Panc1 (cell line): Measurements from ENCODE around the gene MCTP1. TPM values are rescaled to one million over a fixed set of nuclear protein-coding genes. Genes with fewer than 3 reads are reported as not detected.

ENCODE experiments used
- ATAC-seq: fragments of 200-7000 bp; cut with Tn5 transposase; 2 replicates; pipeline ENCODE4 v1.9.1; 2020; ENCODE audit warnings: mild to moderate bottlenecking, moderate library complexity
- BruUV-seq: library from RNA; stranded (reverse); fragments of 400-500 nt; replicated peaks from 2 replicates; lab custom pipeline; 2021; lab: Mats Ljungman, UMichigan
- CTCF ChIA-PET: fragments of 300-600 bp; sonication (Branson Sonifier 250); formaldehyde crosslinking; loops from one replicate; lab custom pipeline; 2022; ENCODE audit warnings: antibody characterized with exemption; lab: Charles Lee
- POLR2A ChIA-PET: fragments of 300-600 bp; sonication (Branson Sonifier 250); formaldehyde crosslinking; loops from one replicate; lab custom pipeline; 2022; ENCODE audit warnings: antibody characterized with exemption; lab: Charles Lee
- DNase-seq: peaks from one replicate; pipeline ENCODE4 v3.0.0-alpha.2; 2010; ENCODE audit warnings: low read depth, low spot score
- H3K27ac ChIP-seq: 2 replicates; pipeline ENCODE4 v1.5.1; 2011; ENCODE audit warnings: mild to moderate bottlenecking, low read length, inconsistent platforms
- H3K27me3 ChIP-seq: fragments of 200-500 bp; sonication (Bioruptor generic); 2 replicates; pipeline ENCODE4 v1.6.0; 2014; ENCODE audit warnings: low read length, inconsistent platforms; ENCODE audit not compliant: control insufficient read depth, insufficient read depth
- H3K36me3 ChIP-seq: fragments of 200-500 bp; sonication (Bioruptor generic); 2 replicates; pipeline ENCODE4 v1.5.1; 2014; ENCODE audit warnings: inconsistent platforms, mild to moderate bottlenecking, low read length, moderate library complexity; ENCODE audit not compliant: control insufficient read depth, insufficient read depth
- H3K4me1 ChIP-seq: 2 replicates; pipeline ENCODE4 v1.5.1; 2011; ENCODE audit warnings: inconsistent platforms, mild to moderate bottlenecking, low read length, moderate library complexity; ENCODE audit not compliant: control insufficient read depth, insufficient read depth
- H3K4me3 ChIP-seq, 2 experiments: 2 replicates each; pipeline ENCODE4 v1.5.1; 2011 to 2012; ENCODE audit warnings: low read depth in 2 of 2, low read length in 2 of 2, mild to moderate bottlenecking in 2 of 2, inconsistent platforms in 1 of 2, moderate library complexity in 1 of 2
- H3K9me3 ChIP-seq: fragments of 200-500 bp; sonication (Bioruptor generic); 2 replicates; pipeline ENCODE4 v1.5.1; 2014; ENCODE audit warnings: low read depth, mild to moderate bottlenecking, inconsistent platforms, low read length, moderate library complexity; ENCODE audit not compliant: control insufficient read depth, insufficient read depth
- CTCF ChIP-seq: fragments of 450-650 bp; IDR thresholded peaks from 2 replicates; pipeline ENCODE4 v1.5.1; 2017; ENCODE audit warnings: mild to moderate bottlenecking
- POLR2AphosphoS5 ChIP-seq: IDR thresholded peaks from 2 replicates; pipeline ENCODE4 v1.6.1; 2012; ENCODE audit warnings: mild to moderate bottlenecking, low read depth, low read length, moderate library complexity
- REST ChIP-seq, 2 experiments: IDR thresholded peaks; 2 replicates each; pipeline ENCODE4 v1.6.1; 2011 to 2012; ENCODE audit warnings: low read depth in 2 of 2, control low read depth in 1 of 2, low read length in 1 of 2, mild to moderate bottlenecking in 1 of 2, moderate library complexity in 1 of 2; ENCODE audit not compliant: insufficient read depth in 1 of 2
- SIN3A ChIP-seq: IDR thresholded peaks from 2 replicates; pipeline ENCODE4 v1.6.1; 2012; ENCODE audit warnings: low read depth, mild to moderate bottlenecking, low read length, moderate library complexity, borderline replicate concordance; ENCODE audit not compliant: insufficient read depth
- TCF7L2 ChIP-seq: IDR thresholded peaks from 2 replicates; pipeline ENCODE4 v1.6.1; 2011; ENCODE audit warnings: mild to moderate bottlenecking, low read depth, low read length, inconsistent platforms
- in situ Hi-C: cut with HindIII; loops from 2 replicates; pipeline ENCODE4 v1.10.0; 2016; ENCODE audit warnings: low sequenced_read_pairs, low pct_unique_long_range_greater_than_20kb
- intact Hi-C: fragments of 100-400 bp; cut with micrococcal nuclease; formaldehyde crosslinking; loops from one replicate; pipeline ENCODE4 v1.10.0; 2022; ENCODE audit not compliant: unreplicated experiment
- total RNA-seq: library from RNA; stranded (reverse); gene quantifications from one replicate; pipeline ENCODE4 v1.2.1, GENCODE V29; 2021; ENCODE audit not compliant: unreplicated experiment

The MCTP1 gene
- total RNA-seq, 1 experiment from 2014 or later = 39.8 TPM

GRCh38 chr5:94759022-94759421 is 525.9 kb downstream of the MCTP1 start:
- Histone ChIP-seq H3K9me3 (no peaks in the 10 kb centered on the region), H3K4me1 (no peaks in the 10 kb centered on the region), H3K27me3 (no peaks in the 10 kb centered on the region), H3K27ac (no peak overlapping the region), H3K4me3 (no peak overlapping the region), H3K36me3 (no peaks in the 10 kb centered on the region)
- TF ChIP-seq SIN3A = no peak
- TF ChIP-seq TCF7L2 = no peak
- TF ChIP-seq POLR2AphosphoS5 = no peak
- no peak for TF ChIP-seq CTCF
- no peak for TF ChIP-seq REST (IDR thresholded peaks at IDR 0.05; ENCODE audit: insufficient read depth in 1 of 2, low read depth in 2 of 2, low read length in 1 of 2)
- CTCF ChIA-PET = no interaction called here
- BruUV-seq = no TSS peak
- ATAC-seq = no peak
- intact Hi-C loops (no loop called here), in situ Hi-C loops (no loop called here)
- POLR2A ChIA-PET = no interaction called here
- DNase-seq = no peak

GRCh38 chr5:94754824-94755223 is 530.1 kb downstream of the MCTP1 start:
- ATAC-seq (no peak), DNase-seq (no peak)
- no peak overlapping the region for H3K4me3 ChIP-seq
- TF ChIP-seq SIN3A = no peak
- no peak for TF ChIP-seq CTCF
- no peak for TF ChIP-seq POLR2AphosphoS5
- TF ChIP-seq REST (IDR thresholded peaks at IDR 0.05; ENCODE audit: insufficient read depth in 1 of 2, low read depth in 2 of 2, low read length in 1 of 2) = no peak
- TF ChIP-seq TCF7L2 = no peak
- intact Hi-C loops (loop anchor here (5.0 kb wide), 1 partner anchor 393 kb away; no protein-coding TSS in a partner anchor), in situ Hi-C loops (no loop called here)
- no peaks in the 10 kb centered on the region for H3K9me3 ChIP-seq
- H3K36me3 ChIP-seq = no peaks in the 10 kb centered on the region
- no peaks in the 10 kb centered on the region for H3K27me3 ChIP-seq
- CTCF ChIA-PET = no interaction called here
- no peaks in the 10 kb centered on the region for H3K4me1 ChIP-seq
- no TSS peak for BruUV-seq
- H3K27ac ChIP-seq = no peak overlapping the region
- POLR2A ChIA-PET = no interaction called here
